HTR-8/SVneo (cell line): ENCODE results near the gene TFE3.
"Not testable (repeated sequence)": the region's sequence is repeated elsewhere in the genome, so short reads cannot be mapped to it uniquely, and the experiment has no call there.

Source experiments
- DNase-seq: peaks from one replicate; pipeline ENCODE4 v3.0.0; 2011; ENCODE audit warnings: low spot score, mixed read lengths; ENCODE audit not compliant: insufficient read length
- FAIRE-seq: peaks from 2 replicates; lab custom pipeline; 2011; peaks lifted over from hg19 to GRCh38; lab: Jason Lieb, UNC

The TFE3 gene

DNA sequence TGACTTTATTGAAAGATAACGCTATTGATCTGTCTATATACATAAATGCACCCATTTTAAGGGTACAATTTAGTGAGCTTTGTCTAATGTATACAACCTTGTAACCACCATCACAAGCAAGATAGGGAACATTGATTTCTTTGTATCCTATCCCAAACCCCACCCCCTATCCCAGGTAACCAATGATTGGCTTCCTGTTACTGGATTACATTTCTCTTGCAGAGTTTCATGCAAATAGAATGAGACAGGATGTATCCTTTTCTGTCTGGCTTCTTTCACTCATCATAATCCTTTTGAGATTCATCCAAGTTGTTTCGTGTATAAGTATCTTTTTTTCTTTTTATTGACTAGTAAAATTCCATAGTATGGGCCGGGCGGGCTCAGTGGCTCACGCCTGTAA is 39.5 kb downstream of the TFE3 start:
- DNase-seq (no peak), FAIRE-seq (no peak)

DNA sequence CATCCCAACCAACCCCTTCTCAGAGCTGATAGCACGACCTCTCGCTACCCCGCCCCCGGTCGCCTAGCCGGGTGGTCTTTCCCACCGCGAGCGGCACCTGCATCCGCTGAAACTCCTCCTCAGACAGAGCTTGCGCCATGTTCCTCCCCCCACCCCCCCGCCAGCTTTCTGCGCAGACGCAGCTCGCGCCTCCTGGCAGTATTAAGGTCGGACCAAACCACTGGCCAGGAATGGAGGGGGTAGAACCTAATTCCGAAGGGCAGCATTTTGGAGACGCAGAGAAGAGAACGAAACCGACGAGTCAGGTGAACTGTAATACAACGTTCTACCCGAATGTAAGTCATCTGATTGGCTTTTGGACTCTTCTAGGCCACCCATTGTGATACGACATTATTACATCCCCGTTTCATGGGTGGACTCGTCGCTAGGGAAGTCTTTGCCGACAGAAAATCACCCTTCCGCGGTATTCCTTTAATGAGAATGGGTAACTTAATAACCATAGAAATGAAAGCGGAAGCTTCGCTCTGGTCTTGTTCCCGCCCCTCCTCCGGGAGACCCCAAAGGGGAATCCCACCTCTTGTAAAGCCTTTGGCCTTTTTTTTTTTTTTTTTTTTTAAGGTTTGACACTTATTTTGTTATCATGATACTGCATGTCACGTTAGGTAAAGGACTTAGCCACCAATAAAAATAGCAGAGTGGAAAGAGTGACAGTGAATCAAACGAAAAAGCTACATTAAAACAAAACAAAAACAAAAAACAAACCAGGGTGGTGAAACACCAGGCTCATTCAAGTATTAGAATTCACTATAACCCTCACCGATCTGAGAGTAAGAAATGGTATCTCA is 40.8 kb downstream of the TFE3 start, which contains the start of gene GRIPAP1:
Gene GRIPAP1, minus strand, starts transcription at position 174 of the 845 bp plus-strand sequence. Its CDS starts 35 bp downstream, at position 139.
- DNase-seq (peak; percentile 66), FAIRE-seq (no peak)

GRCh38 chrX:49001521-49002090 is 41.6 kb downstream of the TFE3 start:
- FAIRE-seq = no peak
- peak; percentile 8 for DNase-seq

DNA sequence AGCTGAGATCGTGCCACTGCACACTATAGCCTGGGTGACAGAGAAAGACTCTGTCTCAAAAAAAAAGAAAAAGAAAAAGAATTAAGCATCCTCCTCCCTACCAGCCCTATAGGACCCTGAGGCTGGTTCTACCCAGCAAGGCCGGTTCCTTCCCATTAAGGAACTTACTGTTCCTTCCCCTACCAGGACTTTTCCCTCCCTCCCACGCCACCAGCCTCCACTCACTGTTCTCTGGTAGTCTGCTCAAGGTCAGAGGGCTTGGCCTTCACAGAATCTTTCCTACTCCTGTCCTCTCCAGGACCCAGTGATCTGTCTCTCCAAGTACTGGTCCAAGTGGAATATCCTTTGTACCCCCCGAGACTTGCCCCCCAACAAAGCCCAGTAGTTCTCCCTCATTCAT is 42.5 kb downstream of the TFE3 start:
- FAIRE-seq = no peak
- no peak for DNase-seq

- DNase-seq (no peak), FAIRE-seq (no peak)
Measured at GRCh38 chrX:48999030-48999429, 44.1 kb downstream of the TFE3 start.

- FAIRE-seq = no peak
Measured at GRCh38 chrX:48998391-48998790, 44.8 kb downstream of the TFE3 start.

DNA sequence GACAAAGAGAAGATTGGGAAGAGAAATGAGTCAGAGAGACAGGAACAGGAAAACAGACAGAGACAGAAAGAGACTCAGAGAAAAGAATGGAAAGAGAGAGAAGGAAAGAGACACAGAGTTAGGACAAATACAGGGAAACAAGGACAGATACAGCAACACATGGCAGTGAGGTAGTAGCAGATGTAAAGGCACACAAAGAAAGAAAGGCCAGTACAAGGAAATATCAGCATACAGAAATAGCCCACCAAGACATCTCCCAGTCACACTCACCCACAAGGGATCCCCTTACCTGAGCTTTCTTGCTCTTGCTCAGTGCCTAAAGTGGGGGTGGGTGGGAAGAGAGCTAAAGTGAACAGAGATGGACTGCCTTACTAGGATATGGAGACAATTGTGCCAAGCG is 45.3 kb downstream of the TFE3 start:
- no peak for FAIRE-seq
- DNase-seq = no peak

More at GRCh38 chrX:48998391-48998790, 44.8 kb downstream of the TFE3 start:
- no peak for DNase-seq

GRCh38 chrX:48997455-48997854 is 45.7 kb downstream of the TFE3 start:
- FAIRE-seq (no peak), DNase-seq (no peak)

GRCh38 chrX:48996969-48997368 is 46.2 kb downstream of the TFE3 start:
- DNase-seq (no peak), FAIRE-seq (no peak)

DNA sequence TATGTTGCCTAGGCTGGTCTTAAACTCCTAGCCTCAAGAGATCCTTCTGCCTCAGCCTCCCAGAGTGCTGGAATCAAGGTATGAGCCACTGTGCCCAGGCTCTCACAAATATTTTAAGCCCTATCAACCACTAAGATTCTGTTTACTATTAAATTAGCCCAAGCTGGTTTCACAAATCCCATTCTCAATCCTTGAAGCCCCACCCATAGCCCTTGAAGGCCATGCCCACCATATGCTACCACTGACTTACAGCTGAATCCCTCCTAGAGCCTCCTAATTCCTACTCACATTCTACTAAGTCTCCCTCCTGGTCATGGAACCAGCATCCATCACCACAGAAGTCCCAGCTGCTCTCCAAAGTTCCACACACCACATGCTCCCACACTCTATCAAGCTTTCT is 50.8 kb downstream of the TFE3 start:
- FAIRE-seq (no peak), DNase-seq (no peak)

DNA sequence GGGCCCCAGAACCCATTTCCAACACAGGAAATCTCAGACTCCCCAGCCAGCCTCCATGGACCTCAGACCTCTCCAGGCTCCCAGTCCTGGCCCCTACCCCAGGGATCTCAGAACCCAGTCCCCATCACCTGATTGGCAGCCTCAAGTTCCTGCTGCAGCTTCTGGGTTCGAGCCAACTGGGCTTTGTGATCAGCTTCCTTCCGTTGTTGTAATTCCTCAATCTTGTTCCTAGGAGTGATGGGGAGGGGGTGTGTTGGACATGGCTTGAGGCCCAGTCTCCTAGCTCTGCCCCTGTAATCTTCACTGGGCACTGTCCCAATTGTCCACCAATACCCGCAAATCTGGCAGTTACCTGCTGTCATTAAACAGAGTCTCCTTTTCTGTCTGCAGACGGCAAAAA is 53.7 kb downstream of the TFE3 start:
- FAIRE-seq = no peak
- DNase-seq = no peak

GRCh38 chrX:48983896-48984295 is 59.3 kb downstream of the TFE3 start:
- no peak for FAIRE-seq
- DNase-seq = no peak

DNA sequence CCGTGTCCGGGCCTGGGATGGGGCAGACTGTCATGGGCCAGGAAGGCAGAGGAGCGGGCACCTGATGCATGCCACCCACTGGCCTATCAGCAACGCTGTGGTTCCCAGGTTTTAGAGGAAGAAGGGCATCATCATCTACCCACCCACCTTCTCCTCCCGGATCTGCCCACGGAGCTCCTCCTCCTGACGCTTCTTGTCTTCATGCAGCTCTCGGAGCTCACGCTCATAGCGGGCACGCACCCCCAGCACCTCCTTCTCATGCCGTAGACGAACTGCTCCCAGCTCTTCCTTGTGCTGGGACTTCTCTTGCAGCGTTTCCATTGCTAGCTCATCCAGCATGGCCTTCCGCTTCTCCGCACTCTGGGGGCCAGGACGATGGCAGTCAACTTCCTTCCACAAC is 60.1 kb downstream of the TFE3 start:
- DNase-seq (no peak), FAIRE-seq (no peak)

- DNase-seq (no peak), FAIRE-seq (no peak)
Measured at GRCh38 chrX:48981178-48981577, 62.0 kb downstream of the TFE3 start.

DNA sequence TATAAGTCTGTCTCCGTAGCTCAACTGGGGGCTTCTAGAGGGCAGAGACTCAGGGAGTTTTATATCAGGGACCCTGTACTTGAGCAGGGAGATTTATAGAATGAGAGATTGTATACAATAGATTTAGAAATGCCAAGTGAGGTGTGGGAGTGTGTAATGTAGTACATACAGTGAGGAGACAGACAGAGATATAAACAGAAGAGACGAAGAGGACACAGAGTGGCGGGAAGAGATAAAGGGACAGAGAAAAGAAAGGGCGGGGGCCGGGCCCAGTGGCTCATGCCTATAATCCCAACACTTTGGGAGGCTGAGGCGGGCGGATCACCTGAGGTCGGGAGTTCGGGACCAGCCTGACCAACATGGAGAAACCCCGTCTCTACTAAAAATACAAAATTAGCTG is 62.8 kb downstream of the TFE3 start:
- DNase-seq, FAIRE-seq: not testable (repeated sequence)
